ENCODE measurements around the gene EI24. TPM values are rescaled to one million over a fixed set of nuclear protein-coding genes. Genes with fewer than 3 reads are reported as not detected.

The EI24 gene
- total and polyA plus RNA-seq, 9 of the 15 experiments (the other 6 are each of a cell fraction or from before 2014, with no cell fraction given) = 50.4 to 260 (median 168) TPM

DNA sequence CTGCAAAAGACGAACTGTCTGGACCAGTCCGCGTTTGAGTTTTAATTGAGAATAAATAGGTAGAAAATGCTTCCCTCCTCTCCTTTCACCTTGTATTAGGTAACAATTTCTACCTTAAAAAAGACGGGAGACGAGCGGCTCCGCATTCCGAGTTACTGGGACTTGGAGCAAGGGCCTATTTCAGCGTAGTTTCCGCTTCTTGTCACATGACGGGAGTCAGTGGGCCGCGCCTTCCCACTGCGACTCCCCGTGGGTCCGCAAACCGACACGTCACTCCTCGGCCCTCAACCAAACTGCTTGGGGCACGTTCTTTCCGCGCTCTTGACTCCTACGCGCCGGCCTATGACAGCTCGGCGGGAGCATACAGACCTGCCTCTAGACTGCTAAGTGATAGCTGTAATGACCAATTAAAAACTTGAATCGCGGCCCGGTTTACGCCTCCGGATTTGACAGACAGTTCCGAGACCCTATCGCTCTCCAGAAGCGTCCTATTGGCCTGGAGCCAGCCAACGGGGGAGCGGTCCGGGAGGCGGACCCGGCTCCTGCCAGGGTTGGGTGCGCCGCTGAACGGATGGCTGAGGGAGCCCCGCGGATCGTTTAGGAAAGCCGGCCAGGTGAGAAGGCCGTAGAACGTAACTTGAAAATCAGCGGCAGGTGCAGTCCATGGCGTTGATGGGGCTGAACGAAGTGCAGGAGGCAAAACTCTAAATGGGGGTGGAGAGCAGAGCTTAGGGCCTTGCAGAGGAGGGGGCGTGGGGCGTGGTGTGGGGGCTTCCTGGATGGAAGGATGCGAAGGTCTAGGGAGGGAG is 23.2 kb downstream of the EI24 start, which contains the start of gene STT3A (continued):
- TF ChIP-seq, protein P1, sequence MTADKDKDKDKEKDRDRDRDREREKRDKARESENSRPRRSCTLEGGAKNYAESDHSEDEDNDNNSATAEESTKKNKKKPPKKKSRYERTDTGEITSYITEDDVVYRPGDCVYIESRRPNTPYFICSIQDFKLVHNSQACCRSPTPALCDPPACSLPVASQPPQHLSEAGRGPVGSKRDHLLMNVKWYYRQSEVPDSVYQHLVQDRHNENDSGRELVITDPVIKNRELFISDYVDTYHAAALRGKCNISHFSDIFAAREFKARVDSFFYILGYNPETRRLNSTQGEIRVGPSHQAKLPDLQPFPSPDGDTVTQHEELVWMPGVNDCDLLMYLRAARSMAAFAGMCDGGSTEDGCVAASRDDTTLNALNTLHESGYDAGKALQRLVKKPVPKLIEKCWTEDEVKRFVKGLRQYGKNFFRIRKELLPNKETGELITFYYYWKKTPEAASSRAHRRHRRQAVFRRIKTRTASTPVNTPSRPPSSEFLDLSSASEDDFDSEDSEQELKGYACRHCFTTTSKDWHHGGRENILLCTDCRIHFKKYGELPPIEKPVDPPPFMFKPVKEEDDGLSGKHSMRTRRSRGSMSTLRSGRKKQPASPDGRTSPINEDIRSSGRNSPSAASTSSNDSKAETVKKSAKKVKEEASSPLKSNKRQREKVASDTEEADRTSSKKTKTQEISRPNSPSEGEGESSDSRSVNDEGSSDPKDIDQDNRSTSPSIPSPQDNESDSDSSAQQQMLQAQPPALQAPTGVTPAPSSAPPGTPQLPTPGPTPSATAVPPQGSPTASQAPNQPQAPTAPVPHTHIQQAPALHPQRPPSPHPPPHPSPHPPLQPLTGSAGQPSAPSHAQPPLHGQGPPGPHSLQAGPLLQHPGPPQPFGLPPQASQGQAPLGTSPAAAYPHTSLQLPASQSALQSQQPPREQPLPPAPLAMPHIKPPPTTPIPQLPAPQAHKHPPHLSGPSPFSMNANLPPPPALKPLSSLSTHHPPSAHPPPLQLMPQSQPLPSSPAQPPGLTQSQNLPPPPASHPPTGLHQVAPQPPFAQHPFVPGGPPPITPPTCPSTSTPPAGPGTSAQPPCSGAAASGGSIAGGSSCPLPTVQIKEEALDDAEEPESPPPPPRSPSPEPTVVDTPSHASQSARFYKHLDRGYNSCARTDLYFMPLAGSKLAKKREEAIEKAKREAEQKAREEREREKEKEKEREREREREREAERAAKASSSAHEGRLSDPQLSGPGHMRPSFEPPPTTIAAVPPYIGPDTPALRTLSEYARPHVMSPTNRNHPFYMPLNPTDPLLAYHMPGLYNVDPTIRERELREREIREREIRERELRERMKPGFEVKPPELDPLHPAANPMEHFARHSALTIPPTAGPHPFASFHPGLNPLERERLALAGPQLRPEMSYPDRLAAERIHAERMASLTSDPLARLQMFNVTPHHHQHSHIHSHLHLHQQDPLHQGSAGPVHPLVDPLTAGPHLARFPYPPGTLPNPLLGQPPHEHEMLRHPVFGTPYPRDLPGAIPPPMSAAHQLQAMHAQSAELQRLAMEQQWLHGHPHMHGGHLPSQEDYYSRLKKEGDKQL (CRISPR knock-in tag; IDR thresholded peaks at IDR 0.05; ENCODE audit: borderline replicate concordance) = no peak
- TF ChIP-seq GABPB2 (CRISPR knock-in tag; conservative IDR thresholded peaks at IDR 0.05) = no peak
- TF ChIP-seq RBBP5 (IDR thresholded peaks at IDR 0.05; ENCODE audit: borderline replicate concordance, insufficient read depth, low read length, poor library complexity, severe bottlenecking) = no peak
- TF ChIP-seq, protein P2, sequence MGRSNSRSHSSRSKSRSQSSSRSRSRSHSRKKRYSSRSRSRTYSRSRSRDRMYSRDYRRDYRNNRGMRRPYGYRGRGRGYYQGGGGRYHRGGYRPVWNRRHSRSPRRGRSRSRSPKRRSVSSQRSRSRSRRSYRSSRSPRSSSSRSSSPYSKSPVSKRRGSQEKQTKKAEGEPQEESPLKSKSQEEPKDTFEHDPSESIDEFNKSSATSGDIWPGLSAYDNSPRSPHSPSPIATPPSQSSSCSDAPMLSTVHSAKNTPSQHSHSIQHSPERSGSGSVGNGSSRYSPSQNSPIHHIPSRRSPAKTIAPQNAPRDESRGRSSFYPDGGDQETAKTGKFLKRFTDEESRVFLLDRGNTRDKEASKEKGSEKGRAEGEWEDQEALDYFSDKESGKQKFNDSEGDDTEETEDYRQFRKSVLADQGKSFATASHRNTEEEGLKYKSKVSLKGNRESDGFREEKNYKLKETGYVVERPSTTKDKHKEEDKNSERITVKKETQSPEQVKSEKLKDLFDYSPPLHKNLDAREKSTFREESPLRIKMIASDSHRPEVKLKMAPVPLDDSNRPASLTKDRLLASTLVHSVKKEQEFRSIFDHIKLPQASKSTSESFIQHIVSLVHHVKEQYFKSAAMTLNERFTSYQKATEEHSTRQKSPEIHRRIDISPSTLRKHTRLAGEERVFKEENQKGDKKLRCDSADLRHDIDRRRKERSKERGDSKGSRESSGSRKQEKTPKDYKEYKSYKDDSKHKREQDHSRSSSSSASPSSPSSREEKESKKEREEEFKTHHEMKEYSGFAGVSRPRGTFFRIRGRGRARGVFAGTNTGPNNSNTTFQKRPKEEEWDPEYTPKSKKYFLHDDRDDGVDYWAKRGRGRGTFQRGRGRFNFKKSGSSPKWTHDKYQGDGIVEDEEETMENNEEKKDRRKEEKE (IDR thresholded peaks at IDR 0.05; ENCODE audit: borderline replicate concordance in 1 of 2, control insufficient read depth in 1 of 2, low read depth in 2 of 2, low read length in 1 of 2) = no peak
- TF ChIP-seq, protein P3, sequence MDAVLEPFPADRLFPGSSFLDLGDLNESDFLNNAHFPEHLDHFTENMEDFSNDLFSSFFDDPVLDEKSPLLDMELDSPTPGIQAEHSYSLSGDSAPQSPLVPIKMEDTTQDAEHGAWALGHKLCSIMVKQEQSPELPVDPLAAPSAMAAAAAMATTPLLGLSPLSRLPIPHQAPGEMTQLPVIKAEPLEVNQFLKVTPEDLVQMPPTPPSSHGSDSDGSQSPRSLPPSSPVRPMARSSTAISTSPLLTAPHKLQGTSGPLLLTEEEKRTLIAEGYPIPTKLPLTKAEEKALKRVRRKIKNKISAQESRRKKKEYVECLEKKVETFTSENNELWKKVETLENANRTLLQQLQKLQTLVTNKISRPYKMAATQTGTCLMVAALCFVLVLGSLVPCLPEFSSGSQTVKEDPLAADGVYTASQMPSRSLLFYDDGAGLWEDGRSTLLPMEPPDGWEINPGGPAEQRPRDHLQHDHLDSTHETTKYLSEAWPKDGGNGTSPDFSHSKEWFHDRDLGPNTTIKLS (IDR thresholded peaks at IDR 0.05; ENCODE audit: borderline replicate concordance, low read depth) = peak; percentile 98
- TF ChIP-seq YBX1 (IDR thresholded peaks at IDR 0.05) = no peak
- TF ChIP-seq KLF13 (tag; IDR thresholded peaks at IDR 0.05; ENCODE audit: borderline replicate concordance, low read depth) = peak; percentile 15; the same call in 1 of the 2 replicates
- no peak for TF ChIP-seq ZNF274 (IDR thresholded peaks at IDR 0.05; ENCODE audit: borderline replicate concordance, low read depth, low read length)
- TF ChIP-seq CHD1 (IDR thresholded peaks at IDR 0.05; ENCODE audit: low read length) = no peak
- TF ChIP-seq, protein P4, sequence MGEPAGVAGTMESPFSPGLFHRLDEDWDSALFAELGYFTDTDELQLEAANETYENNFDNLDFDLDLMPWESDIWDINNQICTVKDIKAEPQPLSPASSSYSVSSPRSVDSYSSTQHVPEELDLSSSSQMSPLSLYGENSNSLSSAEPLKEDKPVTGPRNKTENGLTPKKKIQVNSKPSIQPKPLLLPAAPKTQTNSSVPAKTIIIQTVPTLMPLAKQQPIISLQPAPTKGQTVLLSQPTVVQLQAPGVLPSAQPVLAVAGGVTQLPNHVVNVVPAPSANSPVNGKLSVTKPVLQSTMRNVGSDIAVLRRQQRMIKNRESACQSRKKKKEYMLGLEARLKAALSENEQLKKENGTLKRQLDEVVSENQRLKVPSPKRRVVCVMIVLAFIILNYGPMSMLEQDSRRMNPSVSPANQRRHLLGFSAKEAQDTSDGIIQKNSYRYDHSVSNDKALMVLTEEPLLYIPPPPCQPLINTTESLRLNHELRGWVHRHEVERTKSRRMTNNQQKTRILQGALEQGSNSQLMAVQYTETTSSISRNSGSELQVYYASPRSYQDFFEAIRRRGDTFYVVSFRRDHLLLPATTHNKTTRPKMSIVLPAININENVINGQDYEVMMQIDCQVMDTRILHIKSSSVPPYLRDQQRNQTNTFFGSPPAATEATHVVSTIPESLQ (CRISPR knock-in tag; IDR thresholded peaks at IDR 0.05) = peak; percentile 13
- TF ChIP-seq ARHGAP35 (IDR thresholded peaks at IDR 0.05; ENCODE audit: partially characterized antibody) = no peak
- no peak for TF ChIP-seq GATAD2A (IDR thresholded peaks at IDR 0.05)
- TF ChIP-seq ZNF384 (IDR thresholded peaks at IDR 0.05; ENCODE audit: low read depth, low read length) = no peak
- TF ChIP-seq SMAD4 (CRISPR knock-in tag; conservative IDR thresholded peaks at IDR 0.05) = no peak
